H54 (cell line): ENCODE results near the gene KCNH5.
"Not testable (repeated sequence)": the region's sequence is repeated elsewhere in the genome, so short reads cannot be mapped to it uniquely, and the experiment has no call there.

Source experiments
- DNase-seq: peaks from one replicate; pipeline ENCODE4 v3.0.0; 2011; ENCODE audit warnings: low spot score, mixed read lengths; ENCODE audit not compliant: insufficient read length
- FAIRE-seq: peaks from 3 replicates; lab custom pipeline; 2011; peaks lifted over from hg19 to GRCh38; lab: Jason Lieb, UNC
- POLR2A ChIP-seq: IDR thresholded peaks from 2 replicates; pipeline ENCODE4 v1.6.1; 2011; ENCODE audit warnings: low read depth, mild to moderate bottlenecking, low read length

Gene KCNH5

GRCh38 chr14:62886461-62886860 is 158.8 kb downstream of the KCNH5 start:
- FAIRE-seq = no peak

GRCh38 chr14:62885451-62885850 is 159.8 kb downstream of the KCNH5 start:
- DNase-seq = no peak
- FAIRE-seq = no peak
- TF ChIP-seq POLR2A = no peak

More at GRCh38 chr14:62886461-62886860, 158.8 kb downstream of the KCNH5 start:
- no peak for TF ChIP-seq POLR2A
- no peak for DNase-seq

GRCh38 chr14:62882967-62883366 is 162.3 kb downstream of the KCNH5 start:
- no peak for TF ChIP-seq POLR2A
- FAIRE-seq (no peak), DNase-seq (no peak)

GRCh38 chr14:62866376-62866775 is 178.9 kb downstream of the KCNH5 start:
- no peak for FAIRE-seq
- DNase-seq = no peak
- TF ChIP-seq POLR2A = no peak

- TF ChIP-seq POLR2A = no peak
- DNase-seq (no peak), FAIRE-seq (no peak)
These were observed 180.7 kb downstream of the KCNH5 start for GRCh38 chr14:62864588-62864987.

GRCh38 chr14:62858011-62858410 is 187.2 kb downstream of the KCNH5 start:
- not testable (repeated sequence) for FAIRE-seq, DNase-seq

GRCh38 chr14:62854951-62855350 is 190.3 kb downstream of the KCNH5 start:
- TF ChIP-seq POLR2A = no peak
- FAIRE-seq (no peak), DNase-seq (no peak)

GRCh38 chr14:62847168-62847567 is 198.1 kb downstream of the KCNH5 start:
- DNase-seq = no peak
- FAIRE-seq = no peak
- TF ChIP-seq POLR2A = no peak

GRCh38 chr14:62844546-62844945 is 200.7 kb downstream of the KCNH5 start:
- DNase-seq = no peak
- TF ChIP-seq POLR2A = no peak
- FAIRE-seq = no peak

- FAIRE-seq = no peak
- no peak for TF ChIP-seq POLR2A
- DNase-seq = no peak
These were observed 221.2 kb downstream of the KCNH5 start for GRCh38 chr14:62824086-62824485.

- no peak for FAIRE-seq
- no peak for TF ChIP-seq POLR2A
These were observed 225.3 kb downstream of the KCNH5 start for GRCh38 chr14:62819931-62820330.

GRCh38 chr14:62807636-62808035 is 237.6 kb downstream of the KCNH5 start:
- DNase-seq = no peak
- TF ChIP-seq POLR2A = no peak
- FAIRE-seq = no peak

More at GRCh38 chr14:62819931-62820330, 225.3 kb downstream of the KCNH5 start:
- DNase-seq = no peak

GRCh38 chr14:62800577-62800976 is 244.7 kb downstream of the KCNH5 start:
- DNase-seq (no peak), FAIRE-seq (no peak)
- TF ChIP-seq POLR2A = no peak

- FAIRE-seq (no peak), DNase-seq (no peak)
- TF ChIP-seq POLR2A = no peak
These were observed 248.8 kb downstream of the KCNH5 start for GRCh38 chr14:62796431-62796830.

GRCh38 chr14:62792578-62792977 is 252.7 kb downstream of the KCNH5 start:
- DNase-seq = no peak
- no peak for FAIRE-seq
- TF ChIP-seq POLR2A = no peak

- DNase-seq, FAIRE-seq: not testable (repeated sequence)
These were observed 263.9 kb downstream of the KCNH5 start for GRCh38 chr14:62781328-62781727.
